HG02852 (cell line): ENCODE measurements around the gene IQSEC1.

ENCODE experiments used
- ATAC-seq: cut with Tn5 transposase; IDR thresholded peaks from one replicate; pipeline ENCODE4 v1.9.1; 2021; ENCODE audit warnings: mild to moderate bottlenecking, moderate library complexity; ENCODE audit not compliant: unreplicated experiment

IQSEC1 gene

DNA sequence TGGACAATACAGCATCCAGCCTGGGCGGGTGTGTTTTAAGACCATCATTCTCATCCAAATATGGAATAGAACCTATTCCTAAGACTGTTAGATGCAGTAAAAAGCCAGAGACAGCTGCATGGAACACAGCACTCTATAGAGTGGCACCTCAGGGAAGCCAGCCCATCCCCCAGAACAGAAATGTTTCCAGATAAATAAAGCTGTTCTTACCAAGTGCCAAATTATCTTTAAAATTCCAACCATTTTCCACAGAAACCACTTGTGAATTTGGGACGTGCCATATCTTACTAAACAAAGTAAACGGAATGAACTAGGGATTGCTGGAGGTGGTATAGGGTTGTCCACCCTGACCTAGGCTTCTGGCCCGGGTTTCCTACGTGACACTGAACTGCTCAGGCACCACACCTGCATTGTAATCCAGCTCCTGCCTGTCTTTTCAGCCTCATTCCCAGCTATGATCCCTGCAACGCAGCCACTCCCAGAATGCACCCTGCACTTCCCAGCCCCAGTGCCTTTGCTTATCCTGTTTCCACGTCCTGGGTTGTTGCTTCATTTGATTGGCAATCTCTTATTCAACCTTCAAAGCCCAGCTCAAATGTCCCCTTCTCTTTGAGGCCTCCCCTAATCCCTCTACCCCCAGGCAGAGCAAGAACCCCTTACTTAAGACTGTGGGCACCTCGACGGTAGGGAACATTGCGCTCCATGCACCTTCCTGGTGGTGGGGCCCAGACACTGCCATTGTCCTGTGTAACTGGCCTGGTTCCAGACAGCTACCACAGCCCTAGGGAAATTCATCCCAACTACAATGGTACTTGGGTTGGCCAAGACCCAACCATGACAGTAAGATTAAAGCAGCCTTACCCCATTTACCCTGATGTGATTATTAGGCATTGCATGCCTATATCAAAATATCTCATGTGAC is 100.2 kb downstream of the IQSEC1 start:
- no peak for ATAC-seq

DNA sequence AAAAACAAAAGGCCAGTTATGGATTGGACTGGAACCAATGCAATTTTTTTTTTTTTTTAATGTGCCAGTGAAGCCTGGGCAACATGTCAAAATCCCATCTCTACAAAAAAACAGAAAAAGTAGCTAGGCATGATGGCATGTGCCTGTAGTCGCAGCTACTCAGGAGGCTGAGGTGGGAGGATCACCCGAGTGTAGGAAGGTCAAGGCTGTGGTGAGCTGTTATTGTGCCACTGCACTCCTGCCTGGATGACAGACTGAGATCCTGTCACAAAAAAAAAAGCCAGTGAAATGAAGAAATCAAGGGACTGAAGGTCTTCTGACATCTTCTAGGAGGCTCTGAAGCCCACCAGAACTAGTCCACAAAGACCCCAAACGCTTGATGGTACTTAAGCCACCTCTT is 101.2 kb downstream of the IQSEC1 start:
- no peak for ATAC-seq

DNA sequence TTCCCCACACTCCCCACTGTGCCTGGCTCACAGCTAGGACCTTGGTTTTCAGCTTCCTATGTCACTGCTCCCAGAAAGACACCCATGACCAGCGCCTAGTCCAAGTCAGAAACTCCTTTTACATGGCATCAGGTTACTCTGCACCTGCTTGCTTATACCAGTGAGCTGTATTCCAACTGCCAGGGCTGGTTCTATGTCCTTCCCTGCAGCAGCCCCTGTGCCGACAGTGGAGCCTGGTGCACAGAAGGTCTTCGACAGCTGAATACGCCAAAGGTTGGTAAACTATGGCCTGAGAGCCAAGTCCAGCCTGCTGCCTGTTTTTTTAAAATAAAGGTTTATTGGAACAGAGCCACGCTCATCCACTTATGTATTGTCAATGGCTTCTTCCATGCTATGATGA is 102.5 kb downstream of the IQSEC1 start:
- ATAC-seq = no peak

DNA sequence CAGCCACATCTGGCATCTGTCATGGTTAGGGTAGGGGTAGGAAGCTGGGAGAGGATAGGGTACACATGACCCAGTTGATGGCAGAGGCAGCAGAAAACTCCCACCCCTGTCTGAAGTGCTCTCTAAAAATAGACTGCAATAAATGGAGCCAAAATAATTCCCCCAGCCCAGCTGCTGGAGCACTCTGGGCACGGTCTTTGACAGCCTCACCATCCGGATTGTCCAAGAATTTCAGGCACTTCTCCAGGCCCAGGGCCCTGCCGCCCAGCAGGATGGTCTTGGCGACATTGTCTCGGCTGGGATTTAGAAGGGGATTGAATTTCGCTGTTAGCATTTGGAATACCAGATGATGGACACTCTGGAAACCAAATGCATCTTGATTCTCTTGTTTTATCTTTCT is 103.7 kb downstream of the IQSEC1 start:
- ATAC-seq = no peak

DNA sequence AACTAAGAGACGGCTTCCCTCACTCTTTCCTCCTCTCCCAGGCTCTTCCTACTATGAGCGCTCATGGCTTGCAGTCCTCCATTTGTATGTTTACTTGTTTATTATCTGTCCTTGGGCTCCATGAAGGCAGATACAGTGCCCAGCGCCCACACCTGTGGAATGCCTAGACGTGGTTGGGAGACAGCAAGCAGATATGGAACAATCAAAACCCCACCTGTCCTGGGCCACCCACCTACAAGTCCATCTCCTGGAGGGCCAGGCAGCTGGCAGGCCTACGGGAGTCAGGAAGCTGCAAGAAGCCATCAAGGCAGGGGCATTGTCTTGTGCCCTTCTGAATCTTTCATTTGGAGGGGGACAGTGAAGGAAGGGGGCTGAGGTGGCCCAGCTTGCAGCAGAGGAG is 104.7 kb downstream of the IQSEC1 start:
- no peak for ATAC-seq

DNA sequence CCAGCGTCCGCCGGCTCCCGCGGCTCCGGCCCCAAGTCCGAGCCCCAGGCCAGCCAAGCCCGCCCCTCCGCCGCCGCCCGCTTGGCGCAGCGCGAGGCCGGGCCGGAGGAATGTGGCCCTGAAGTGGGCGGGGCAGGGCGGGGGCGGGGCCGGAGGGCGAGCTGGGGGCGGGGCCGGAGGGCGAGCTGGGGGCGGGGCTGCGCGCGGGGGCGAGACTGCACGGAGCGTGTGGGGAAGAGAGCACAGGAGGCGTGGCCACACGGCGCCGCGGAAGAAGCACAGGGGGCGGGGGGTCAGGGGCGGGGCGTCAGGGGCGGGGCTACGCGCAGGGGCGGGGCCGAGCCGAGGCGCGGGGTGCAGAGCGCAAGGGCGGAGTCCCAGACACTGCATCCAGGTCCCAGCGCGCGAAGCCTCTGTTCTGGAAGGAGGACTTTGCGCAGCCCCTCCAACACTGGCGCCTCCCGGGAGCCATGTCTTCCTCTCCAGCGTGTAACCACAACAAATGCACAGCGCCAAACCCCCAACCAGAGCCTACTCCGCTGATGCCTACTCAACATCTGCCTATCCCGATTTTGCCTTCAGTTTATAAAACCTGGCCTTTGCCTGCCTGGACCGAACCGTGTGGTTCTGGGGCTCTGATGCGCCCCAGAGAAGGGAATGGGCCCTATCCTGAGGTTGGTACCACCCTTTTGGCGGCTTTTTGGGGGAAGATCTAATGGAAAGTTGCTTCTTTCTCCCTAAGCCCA is 105.5 kb downstream of the IQSEC1 start:
- ATAC-seq = peak; percentile 63

DNA sequence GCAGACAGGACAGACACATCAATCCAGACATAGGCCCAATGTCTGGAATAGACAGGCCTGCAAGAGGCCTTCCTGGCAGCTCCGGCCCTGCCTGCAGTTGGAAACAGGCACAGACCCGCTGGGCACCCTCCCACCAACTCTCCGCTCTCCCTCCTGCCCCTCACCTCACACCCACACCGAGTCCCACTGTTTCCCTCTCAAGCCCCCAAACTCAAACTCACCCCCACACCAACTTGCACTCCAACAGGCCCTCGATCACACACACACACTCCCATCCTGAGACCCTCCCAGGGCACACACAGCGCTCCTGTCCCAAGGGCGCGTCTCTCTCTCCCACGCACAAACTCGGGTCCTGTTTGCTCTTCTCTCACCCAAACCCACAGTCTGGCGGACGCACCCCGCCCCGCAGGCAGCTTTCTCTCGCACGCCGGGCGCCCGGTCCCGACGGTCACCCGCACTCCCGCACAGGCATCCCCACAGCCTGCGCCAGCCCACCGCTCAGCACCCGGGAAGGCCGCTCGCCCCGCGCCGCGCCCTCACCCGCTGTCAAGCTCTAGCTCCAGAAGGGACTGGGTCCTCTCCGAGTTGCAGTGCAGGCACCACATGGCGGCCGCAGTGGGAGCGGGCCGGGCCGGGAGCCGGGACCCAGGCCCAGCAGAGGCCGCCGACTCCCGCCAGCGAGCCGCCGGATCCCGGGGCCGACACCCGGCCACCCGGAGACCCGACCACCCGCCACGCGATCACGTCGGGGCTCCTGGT is 106.2 kb downstream of the IQSEC1 start:
- ATAC-seq = peak; percentile 27

DNA sequence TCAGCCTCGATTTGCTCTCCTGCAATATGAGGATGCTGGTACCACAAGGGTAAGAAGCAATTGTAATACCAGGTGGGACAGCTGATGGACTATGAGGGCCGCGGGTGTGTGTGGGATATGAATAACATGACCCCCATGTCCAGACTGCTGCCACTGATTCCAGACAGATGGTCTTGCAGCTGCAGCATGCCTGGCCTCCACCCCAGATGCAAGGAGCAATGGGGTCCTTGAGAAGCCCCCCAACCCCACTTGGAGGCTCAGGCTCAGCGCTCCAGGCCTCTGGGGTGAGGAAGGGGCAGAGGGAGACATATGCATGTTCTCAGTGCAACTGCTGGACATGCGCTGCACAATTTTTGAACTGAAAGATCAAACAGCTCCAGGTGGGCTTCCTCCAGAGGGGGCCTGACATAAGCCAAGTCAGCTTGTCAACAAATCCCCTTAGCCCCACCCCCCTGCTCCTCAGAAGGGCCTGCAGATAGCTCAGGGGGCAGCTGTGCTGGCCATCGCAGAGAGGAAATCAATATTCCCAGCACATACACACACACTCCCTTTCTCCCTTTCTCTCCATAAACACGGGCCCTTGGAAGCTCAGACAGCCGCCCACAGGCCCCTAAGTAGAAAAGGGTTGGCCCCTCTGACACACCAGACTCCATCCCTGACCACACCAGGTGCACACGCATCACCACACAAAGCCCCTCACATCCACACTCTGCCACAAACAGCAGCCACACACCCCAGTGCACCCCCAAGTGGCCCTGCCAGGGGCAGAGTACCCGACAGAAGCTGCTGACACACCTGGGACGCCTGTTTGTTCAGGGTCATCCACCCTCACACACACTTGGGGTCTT is 107.0 kb downstream of the IQSEC1 start:
- no peak for ATAC-seq

DNA sequence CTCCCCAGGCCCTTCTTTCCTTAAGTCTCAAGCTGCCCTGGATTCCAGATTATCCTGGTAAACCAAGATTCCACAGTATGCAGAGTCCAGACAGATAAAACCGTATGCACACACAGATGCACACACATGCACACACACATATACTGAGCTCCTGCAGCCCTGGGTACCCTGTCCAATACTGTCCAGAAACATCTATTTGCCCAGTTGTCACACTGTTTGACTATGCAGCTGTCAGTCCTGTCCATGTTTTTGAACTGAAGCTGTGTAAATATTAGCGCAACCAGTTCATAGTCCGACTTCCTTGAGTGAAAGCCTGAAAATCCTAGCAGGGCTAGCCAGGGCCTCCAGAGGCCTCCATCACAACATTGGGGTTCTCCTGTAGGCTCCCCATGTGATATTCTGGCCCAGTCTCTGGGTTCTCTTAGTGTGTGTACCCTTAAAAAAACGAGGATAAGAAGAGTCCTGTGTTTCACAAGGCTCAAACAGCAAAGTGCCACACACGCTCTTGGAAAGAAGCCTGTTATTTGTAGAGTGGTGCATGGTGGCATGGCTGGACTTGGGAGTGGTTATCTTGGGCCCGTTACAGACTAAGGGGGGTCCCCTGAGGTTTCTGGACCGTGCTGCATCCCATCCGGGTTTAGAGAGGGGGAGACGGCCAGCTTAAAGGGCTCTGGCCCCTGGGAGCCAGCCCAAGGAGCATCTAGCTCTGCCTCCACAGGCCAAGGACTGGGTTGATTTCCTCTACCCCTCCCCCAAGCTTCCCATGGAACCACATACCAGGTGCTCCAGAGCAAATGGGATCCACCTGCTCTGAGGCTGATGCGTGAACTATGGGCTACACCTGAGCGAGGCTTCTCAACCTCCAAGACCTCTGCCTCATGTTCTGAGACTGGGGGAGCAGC is 108.3 kb downstream of the IQSEC1 start:
- ATAC-seq = no peak

DNA sequence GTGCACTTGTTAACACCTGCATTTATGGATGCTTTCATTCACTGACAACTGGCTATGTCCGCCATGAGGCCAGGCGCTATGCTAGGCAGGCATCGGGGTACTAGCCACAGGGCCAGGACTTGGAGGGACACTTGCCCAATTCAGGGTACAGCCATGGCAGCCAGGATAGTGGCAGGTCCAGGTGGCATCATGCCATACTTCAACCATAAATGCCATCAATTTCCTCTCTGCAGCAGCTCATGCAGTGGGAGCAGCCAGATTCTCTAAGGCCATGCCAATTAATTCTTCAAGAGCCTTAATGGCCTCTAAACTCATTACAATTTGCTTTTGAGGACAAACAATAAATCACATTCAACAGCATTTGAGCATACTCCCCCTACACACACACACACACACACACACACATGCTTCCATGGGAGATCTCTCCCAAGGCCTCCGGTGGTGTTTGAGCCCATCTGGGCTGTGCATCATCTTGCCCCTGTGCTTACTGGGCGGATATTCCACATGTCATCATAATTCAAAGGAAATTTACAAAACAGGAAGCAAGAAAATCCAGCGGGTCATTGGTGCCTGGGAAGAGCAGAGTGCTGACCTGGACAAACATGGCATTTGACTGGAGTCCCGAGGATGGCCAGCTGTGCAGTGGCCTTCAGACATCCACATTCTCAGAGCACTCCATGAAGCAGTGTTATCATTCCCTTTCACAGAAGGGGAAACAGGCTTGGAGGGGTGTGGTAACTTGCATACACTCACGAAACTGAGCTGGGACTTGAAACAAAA is 109.1 kb downstream of the IQSEC1 start:
- no peak for ATAC-seq

DNA sequence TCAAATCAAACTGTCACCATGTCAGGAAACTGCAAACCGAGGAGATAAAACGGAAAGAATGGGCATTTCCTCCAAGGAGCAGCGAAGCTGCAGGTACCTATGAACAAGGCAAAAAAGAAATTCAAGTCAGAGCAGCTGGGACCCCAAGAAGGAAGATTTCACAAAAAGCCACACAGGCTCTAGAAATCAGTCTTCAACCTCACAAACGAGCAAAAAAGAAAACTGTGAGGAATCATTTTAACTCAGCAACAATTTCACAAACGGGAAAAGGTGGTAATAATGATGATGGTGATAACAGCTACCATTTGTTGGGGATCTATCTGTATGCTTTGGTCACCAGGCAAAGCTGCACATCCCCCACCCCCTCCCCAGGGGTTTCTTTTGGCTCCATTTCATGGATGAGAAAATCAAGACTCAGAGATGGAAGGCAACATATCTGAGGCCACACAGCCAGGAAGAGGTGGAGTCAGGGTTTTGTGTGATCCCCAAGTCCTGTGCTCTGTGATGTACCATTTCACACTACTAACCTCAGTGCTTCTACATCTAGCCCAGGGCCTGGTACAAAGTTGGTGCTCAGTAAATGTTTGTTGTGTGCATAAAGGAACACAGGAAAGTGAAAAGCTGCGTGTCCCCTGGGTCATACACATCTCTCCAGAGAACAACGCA is 109.9 kb downstream of the IQSEC1 start:
- ATAC-seq = no peak

DNA sequence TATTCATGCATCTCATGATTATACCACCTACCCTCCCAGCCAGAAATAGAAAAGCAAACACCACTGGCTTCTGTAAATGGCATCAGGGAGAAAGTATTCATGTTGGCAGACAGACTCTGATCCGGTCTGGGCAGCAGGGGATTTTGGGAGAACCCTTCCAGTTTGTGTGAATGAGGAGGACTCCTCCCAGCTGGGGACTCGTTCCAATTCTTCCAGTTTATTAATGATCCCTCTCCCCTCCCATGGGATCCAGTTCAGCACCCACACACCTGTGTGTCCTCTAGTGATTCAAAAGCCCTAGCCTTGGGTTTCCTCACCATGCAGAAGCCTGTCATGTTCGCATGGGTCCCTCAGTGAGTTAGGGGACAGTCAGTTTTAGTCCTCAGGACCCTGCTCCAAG is 110.9 kb downstream of the IQSEC1 start:
- no peak for ATAC-seq

DNA sequence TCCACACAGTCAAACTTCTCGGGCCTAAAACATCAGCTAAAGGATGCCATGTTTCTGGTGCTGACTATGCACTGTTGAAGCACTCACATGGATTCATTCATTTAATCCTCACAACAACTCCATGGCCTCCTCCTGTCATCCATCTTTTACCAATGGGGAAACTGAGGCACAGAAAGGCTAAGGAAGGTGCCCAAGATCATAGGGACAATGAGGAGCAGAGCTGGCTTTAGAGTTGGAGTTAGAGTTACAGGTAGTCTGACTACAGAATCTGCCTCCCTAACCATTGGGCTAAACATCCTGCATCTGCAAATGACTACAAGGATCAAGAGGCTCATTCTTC is 111.6 kb downstream of the IQSEC1 start:
- ATAC-seq = no peak

DNA sequence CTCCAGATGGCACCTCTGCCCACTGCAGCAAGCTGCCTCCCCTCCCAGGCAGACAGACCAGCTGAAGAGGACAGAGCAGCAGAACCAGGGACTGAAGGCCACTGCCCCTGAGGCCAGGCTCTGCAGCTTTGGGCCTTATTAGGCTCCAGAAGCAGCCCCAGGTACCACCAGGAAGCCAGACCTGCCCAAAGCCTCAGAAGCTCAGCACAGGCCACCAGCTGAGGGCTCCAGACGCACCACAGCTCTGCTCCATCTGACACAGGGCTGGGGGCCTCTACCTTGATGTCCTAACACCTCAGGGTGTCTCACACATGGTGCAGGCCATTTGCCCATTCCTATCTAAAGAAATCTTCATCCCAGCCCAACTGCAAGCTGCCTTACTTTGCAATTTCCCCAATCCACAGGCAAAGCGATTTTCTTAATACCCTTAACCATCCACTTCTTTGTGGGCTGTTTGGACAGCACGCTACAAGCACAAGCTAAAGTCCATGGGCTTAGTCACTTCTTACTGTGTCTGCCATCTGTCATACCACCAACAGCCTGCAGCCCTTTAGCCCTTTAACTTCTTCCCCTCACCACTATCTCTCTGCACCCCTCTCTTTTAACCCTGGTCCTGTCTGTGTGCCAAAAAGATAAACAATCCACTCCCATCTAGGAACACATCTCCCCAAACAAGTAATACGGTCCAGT is 112.1 kb downstream of the IQSEC1 start:
- no peak for ATAC-seq

DNA sequence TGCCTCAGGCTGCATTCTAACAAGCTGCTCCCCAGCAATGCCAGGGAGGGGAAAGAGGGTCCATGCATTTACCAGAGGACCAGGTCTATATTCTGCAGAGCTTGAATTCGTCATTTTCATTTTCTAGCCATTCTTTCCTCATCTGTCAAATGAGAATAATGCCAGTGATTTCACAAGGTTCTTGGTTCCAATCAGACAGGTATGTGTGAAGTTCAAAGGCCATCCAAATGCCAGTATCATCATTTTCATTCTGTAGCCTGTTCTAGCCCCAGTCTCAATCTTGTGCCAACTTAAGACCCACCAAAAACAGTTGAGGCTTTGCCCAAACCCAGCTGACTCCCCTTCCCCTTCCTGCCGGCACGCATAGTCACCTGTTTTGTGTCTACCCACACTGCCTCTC is 112.7 kb downstream of the IQSEC1 start:
- ATAC-seq = no peak

DNA sequence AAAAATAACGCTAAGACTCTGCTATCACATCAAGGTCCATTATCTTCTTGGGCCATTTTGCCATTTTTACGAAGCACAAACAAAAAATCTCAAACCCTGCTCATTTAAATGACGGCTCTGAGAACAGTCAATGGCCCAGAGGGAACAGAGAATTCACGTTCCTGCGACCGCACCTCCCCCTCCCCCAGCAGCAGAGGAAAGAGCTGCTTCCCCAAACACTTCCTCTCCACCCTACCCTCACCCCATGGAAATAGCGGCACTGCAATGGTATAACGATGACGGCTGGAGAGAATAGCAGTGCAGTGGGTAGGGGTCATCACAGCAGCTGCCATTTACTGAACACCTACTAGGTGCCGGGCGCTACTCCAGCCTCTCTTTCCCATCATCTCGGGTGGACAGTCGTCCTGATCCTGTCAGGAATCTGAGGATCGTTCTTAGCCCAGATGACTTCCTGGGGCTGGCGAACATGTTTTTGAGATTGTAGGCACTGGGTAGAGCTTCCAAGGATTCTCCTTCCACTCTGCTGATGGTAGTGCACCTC is 113.3 kb downstream of the IQSEC1 start:
- no peak for ATAC-seq

DNA sequence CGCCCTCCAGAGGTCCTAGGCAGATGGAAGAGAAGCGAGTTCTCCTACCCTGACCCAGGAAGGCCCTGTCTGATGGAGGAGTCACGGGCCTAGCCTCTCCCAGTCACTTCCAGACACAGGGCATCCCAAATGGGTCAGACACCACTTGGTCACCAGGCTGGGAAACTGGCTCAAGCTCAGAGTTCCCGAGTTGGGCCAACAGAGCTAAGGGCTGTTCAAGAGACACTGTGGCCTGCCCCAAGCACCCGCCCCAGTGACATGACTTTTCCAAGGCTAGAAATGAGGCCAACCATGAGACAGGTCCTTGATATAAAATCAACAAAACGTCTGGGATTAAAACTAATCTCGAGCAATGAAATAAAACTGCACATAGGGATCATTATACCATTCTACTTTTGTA is 113.8 kb downstream of the IQSEC1 start:
- no peak for ATAC-seq
